DMS 273 treated with DMSO at 0.1 percent for 48 hours (cell line): ENCODE results near the gene USH2A.
A peak's percentile ranks its signal among the peaks of the same experiment; 100 is the strongest.

Experiments
- DNase-seq: peaks from one replicate; lab custom pipeline; 2025; lab: John Stamatoyannopoulos, UW

USH2A gene

DNA sequence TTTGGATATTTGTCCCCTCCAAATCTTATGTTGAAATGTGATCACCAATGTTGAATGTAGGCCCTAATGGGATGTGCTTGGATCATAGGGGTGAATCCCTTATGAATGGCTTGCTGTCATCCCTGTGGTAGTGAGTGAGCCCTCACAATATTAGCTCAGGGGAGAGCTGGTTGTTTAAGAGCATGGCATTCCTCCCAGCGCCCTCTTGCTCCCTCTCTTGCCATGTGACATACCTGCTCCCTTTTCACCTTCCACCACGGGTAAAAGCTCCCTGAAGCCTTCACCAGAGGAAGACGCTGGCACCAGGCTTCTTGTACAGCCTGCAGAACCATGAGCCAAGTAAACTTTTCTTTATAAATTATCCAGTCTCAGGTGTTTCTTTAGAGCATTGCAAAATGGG, 550.6 kb downstream of the USH2A start:
- no peak for DNase-seq

DNA sequence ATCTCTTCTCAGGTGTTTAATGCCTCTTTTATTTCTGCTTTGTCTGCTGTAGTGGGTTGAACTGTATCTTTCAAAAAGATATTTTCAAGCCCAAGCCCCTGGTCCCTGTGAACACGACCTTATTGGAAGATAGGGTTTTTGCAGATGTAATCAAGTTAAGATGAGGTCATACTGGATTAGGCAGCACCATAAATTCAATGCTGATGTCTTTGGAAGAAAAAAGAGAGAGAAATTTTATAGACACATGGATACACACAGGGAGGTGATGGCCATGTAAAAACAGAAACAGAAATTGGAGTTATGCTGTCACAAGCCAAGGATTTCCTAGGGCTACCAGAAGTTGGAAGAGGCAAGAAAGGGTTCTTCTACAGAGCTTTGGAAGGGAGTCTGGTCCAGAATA, 554.7 kb downstream of the USH2A start:
- DNase-seq, result no peak

DNA sequence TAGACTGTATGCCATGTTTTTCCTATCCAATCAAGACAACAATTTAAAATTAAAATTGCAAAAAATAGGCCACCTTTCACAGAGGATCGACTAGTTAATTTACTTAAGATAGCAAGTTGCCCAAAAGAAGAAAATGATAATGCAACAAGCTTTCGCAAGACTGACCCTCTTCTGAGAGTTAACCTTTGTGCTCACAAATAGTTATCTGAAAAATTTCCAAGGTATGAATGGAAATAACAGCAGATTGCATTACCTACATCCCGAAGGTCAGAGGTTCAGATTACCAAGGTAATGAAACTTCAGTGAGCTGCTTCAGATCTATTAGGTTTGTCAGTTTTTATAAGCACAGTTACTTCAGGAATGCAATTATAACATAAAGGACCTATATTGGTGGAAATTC, 558.2 kb downstream of the USH2A start:
- DNase-seq, result no peak

DNA sequence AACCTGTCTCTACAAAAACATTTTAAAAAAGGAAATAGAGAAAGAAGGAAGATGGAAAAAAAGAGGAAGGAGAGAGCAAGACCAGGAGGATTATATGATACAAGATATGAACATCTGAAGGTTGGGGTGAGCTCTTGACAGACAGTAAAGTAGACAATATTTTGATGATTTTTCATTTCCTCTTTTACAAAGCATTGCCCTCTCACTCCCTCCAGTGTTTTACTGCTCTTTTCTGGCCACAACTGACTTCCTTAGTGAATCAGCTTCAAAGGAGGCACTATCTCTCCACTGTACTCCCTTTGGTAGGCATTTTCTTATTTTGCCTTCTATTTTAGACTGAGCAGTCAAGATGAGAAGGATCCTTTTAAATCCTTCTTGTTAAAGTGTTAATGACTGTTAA, 559.5 kb downstream of the USH2A start:
- no peak for DNase-seq

DNA sequence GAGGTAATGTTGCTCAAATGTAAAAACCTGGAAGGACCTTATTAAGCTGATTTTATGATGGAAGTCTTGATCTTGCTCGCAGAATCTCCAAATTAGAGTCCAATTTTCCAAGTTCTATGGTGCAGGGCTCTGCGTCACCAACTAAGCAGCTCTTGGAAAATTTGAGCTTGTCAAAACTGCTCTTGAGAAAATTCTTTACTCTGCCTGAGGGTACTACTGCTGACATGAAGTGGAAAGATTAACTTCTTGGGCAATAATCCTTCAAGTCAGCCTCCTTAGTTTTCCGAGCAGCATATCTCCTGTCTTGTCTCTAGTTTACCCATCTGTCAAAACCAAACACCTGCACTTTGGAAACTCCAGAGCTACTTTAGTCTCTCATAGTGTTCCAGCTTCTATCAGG, 562.4 kb downstream of the USH2A start:
- no peak for DNase-seq

DNA sequence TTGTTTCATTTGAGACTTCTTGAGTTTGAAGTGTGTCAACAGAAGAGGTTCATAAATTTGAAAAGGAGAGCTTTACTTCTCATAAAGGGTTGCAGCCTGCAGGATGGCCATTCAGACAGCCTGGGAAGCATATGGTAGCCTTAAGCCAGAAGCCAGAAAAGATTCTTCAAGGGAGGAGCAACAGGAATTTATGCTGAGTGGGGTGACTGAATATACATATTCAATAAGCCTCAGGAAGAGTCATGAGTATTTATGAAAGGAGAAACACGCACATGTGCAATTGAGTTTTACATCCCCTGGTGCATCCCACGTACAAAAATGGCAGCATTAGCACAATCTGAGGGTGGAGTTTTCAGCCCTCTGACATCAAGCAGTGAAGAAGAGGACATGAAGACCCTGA, 565.9 kb downstream of the USH2A start:
- DNase-seq, result no peak

DNA sequence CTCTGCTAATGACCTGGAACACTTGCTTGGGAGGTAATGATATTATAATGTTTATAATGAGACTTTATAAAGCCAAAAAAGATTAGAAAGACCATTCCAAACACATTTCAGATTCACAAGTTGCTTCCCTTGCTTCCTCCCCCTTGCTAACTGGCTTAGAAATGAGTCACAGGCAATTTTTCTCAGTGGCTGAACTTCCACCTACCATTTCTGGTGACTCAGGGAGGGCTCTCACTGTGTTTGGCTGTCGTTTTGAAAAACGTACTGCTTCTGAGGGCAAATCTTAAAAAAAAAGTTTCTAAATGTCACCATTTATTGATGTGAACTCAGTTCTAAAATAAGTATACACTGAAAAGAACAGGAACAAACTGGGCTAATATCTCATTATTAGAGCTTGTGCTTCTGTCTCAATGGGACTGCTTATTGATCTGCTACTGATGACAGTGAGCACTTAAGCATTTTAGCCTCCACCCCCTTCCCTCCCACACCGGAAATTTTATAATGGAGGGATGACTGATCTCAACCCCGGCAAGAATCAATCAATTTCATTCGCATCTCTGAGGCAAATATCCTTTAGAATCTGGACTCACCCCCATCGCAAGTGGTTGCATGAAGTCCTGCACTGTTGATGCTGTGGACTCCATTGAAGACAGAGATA, 577.9 kb downstream of the USH2A start:
- no peak for DNase-seq

DNA sequence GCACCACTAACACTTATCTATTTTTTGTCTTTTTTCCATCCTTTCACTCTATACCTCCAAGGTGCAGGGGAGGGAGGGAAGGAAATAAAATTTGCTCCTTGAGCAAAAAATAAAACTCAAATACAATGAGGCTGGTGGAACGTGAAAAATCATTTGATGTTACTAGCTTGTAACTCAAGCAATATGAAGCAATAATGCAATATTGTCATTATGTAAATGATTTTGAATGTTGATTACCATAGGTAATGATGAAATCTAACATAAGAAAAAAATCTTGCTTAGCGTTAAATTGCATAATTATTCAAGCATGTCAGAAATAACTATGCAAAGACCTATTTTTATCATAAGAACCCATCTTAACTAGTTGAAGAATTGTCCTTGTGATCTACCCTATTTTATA, 578.5 kb downstream of the USH2A start:
- DNase-seq, result no peak

DNA sequence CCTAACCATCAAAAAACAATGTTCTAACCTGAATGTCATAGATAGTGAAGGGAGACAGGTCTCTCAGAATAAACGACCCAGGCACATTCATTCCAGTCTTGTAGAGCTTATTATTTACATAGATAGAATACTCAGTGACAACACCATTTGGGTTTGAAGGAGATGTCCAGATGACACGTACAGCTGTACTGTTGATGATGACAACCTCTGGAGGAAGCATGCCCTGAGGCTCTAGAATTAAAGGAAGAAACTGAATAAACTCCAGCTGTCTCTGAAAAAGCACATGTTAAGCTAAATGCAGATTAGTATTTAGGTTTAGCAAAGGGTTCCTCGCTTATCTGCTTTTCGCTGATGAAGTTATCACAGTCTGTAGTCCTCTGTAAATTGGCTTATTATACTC, 579.0 kb downstream of the USH2A start:
- no peak for DNase-seq

DNA sequence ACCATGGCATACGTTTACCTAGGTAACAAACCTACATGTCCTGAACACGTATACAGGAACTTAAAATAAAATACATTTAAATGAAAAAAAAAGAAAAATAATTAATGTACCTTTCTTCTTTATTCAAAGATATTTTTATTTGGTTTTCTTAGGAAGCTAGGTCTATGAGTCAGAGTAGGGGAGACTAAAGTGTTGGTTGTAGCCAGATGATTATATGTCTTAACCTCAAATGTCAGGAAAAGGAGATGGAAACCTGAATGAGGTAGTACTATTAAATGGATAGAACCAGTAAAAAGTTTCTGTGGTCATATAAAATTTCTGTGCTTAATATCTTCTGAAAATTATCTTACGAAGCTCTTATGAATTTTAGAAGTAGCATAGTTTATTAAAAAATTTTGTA, 580.3 kb downstream of the USH2A start:
- DNase-seq, result no peak

DNA sequence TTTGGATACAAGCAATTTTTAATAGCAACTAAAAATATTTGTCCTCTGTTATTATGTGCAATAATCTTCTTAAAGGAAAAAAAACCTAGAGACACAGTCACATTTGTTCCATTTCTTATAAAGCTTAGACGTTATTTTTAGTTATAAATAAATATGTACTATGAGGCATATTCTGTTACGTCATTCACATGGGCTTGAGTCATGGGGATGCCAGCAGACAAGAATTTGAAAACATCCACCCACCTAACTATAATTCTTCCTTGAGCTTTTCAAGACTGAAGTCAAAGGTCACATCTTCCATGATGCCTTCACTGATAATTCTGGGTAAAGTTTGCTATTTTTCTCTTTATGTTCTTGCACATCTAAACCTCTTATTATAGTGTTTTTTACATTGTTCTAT, 587.3 kb downstream of the USH2A start:
- no peak for DNase-seq

DNA sequence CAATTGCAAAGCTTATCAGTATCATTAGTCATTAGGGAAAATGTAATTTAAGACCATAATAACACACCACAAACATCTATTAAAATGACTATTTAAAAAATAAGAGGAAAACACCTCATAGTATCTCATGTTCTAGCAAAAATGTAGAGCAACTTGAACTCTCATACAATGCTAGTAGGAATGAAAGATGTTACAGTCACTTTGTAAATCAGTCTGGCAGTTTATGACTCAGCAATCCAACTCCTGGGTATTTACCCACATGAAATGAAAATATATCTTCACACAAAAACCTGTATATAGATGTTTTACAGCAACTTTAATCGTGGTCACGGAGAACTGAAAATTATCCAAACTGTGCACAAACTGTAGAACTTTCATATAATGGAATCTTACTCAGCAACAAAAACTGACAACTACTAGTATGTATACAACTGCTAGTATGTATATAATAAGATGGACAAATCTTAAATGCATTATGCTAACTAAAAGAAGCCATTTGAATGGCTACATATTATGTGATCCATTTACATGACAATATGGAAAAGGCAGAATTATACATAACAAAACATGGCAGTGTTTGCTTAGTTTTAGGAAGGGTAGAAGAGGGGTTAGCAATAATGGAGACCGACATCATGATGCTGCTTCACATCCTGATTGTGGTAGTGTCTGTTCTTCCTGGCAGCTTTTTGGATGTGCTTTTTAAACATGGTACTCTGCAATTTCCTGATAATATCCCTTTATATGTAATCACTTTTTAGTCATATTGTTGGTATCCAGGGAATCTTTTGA, 589.1 kb downstream of the USH2A start:
- DNase-seq, result no peak

DNA sequence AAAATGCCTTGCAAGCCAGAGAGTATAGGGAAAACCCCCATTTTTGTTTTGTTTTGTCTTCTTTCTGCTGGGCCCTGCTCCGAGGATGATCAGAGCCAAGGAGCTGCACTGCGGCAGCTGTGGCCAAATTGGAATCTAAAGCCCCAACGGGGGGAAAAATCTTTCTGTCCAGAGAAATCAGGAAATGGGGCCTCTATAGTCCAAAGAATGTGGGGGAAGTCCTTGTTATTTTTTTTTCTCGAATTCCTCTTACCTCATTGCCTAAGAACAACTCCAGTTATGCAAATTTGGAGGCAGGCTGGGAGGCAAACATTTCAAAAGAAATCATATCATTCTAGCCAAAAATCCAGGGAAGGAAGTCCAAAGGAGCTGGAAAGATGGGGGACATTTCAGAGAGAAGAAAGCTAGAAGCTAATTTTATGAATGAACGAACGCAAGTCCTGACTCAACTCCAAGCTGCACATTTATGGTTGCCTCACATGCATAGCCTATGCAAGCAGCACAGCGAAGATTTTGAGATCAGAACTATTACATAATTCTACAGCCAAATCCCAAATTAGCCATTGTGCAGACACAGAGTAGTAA, 592.9 kb downstream of the USH2A start:
- DNase-seq, result no peak

DNA sequence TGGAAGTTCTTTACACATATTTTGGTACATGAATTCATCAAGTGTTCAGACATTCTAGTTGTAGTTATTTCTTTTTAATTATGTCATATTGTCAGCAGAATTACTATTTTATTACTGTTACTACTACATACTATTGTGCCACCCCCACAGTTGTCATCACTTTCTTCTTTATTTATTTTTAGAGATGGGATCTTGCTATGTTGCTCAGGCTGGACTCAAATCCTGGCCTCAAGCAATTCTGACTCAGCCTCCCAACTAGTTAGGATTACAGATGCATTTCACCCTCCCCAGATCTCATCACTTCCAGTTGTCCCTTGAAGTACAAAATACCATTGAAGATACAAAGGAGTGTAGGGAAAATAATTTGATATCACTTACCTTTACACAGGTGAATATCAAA, 598.2 kb downstream of the USH2A start:
- DNase-seq, result no peak

DNA sequence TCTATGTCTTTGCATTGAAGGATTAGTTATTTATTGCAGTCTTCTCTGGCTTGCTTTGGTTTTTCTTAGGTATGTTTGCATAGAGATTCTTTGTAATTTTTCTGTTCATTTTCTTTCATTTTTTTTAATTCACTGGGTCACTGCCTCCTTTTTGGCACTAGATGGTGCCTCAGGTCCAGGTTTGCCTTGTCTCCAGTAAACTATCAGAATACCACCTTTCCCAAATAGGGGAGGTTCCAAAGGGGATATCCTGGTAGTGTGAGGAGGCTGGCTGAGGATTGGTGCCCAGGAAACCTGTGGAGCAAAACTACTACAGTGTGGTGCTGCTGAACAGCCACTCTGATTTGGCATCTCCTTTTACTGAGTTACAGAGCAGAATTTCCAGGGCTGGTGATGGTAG, 599.0 kb downstream of the USH2A start:
- DNase-seq, result peak; percentile 14

DNA sequence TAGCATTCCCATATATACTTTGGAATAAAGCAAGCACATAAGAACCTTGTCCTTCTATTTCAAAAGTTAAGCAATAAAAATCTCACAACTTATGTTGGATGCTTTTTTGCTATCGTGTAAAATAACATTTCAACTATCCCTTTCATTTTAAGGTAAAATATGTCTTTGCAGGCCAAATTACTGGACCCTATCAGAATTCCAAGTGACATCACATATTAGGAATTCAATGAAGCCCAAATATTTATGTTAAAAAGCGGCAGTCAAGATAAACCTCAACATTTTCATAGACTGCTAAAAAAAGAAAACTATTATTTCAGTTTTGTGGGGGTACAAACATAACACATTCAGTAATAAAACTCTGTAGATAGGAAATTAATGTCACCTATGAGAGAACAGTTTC, 604.1 kb downstream of the USH2A start:
- DNase-seq, result no peak

DNA sequence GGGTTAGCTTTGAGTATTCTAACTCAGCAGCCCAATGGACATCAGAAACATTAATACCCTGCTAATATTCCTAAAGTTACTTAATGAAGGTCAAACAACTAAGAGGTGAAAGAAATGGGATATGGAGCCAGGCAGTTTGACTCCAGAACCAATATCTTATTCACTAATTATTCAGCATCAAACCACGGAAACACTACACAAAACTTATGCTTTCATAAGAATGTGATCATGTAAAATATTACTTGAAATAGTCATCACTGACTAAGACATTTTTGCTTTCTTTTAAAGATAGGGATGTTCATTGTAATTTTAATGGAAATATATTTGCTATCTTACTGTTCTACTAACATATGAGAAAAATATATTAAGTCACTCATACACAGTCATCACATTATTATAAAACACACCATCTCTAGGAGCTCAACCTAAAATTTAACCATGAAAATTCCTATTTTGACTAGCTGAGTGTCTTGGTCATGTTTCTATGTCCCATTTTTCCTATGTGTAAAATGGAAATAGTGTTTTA, 615.3 kb downstream of the USH2A start:
- DNase-seq, result no peak

DNA sequence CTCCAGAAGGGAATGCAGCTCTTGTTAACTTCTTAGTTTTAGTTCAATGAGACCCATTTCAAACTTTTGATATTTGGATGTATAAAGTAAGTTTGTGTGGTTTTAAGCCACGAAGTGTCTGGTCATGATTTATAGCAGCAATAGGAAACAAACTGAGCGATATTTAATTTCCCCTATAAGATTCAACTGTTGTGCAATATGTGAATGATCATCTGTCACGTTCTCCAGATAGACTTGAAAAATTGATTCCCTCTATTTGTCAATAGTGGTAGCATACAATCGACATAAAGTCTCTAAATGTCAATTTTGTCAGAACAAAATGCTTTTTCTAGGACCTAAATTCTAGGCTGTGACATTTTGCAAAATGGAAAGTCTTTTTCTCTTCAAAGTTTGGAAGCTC, 616.0 kb downstream of the USH2A start:
- no peak for DNase-seq

DNA sequence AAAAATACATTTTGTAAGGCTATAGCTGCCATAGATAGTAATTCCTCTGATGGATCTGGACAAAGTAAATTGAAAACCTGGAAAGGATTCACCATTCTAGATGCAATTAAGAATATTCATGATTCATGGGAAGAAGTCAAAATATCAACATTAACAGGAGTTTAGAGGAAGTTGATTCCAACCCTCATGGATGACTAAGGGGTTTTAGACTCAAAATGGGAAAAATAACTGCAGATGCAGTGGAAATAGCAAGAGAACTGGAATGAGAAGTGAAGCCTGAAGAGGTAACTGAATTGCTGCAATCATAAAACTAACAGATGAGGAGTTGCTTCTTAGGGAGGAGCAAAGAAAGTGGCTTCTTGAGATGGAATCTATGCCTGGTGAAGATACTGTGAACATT, 625.4 kb downstream of the USH2A start:
- DNase-seq, result no peak

DNA sequence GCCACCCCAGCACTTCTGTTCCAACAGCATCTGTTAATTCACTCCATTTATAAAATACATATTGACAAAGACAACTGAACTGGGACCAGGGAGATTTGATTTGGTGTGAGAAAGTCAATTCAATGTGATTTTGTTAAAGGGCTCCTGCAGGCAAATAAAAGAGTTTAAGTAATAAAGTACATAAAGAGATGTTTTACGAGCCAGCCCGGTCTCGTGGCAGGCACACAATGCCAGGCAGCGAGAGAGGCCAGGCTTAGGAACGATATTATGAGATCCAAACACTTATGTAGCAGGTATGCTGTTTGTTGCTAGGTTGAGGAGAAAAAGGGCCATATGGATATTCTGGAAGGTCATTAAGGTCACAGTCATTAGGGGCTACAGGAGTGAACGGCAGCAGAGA, 629.1 kb downstream of the USH2A start:
- DNase-seq, result no peak

DNA sequence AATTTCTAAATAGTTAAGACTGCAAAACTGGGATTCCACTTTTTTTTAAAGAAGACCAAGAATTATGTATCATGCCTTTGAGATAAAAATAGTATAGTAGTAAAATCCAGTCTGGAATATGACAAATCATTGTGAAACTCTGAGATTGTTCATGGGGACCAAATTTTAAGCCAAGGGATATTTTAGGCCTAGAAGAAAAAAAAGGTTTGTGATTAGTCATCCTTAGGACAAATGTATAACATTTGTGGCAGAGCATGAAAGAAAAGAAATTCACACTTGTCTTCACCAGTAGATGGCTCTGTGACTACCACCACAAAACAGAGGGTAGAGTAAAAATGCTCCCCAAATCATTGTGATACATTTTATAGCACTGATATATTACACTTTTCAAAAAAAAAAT, 630.1 kb downstream of the USH2A start:
- DNase-seq, result no peak

DNA sequence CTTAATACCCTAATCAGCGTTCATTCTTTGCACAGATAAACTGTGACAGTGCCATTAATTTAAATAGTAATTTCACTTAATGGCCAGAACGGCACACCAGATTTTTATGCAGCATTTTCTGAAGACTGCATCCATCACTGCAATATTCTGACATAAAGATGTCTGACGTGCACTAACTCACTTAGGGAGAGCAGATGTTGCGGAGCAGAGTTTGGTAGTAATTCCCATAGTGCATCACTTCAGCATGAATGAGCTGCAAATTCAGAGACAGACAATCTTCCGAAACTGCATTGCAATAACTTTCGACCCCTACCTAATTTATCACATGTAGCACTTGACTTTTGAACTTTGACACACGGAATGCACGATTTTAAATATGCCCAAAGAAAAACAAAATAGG, 630.8 kb downstream of the USH2A start:
- DNase-seq, result no peak

DNA sequence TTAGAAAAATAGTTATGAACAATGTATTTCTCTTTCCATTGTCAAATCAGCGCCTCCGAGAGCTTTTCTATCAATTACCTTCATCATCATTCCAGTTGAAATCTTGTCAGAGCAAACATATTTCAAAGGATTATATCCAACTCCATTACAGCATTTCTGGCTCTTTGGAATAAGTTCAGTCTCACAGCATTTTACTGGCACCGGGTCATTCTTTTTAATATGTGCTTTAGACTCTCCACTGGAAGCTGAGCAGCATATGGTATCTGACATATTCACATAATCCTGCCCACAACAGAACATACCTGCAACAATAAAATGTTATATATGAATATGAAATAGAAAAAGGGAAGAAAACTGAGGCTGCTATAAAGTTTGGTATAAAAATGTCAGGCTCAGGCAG, 633.3 kb downstream of the USH2A start:
- DNase-seq, result no peak
